Activated CD4-positive, CD25-positive, alpha-beta regulatory T cell (primary cell): ENCODE measurements around the gene MCF2L2.

Source experiments
- DNase-seq, 4 experiments: peaks; one replicate each; lab custom pipeline; 2025; lab: John Stamatoyannopoulos, UW

The MCF2L2 gene

GRCh38 chr3:183265834-183266417 is 162.5 kb downstream of the MCF2L2 start:
- DNase-seq: no peak

DNA sequence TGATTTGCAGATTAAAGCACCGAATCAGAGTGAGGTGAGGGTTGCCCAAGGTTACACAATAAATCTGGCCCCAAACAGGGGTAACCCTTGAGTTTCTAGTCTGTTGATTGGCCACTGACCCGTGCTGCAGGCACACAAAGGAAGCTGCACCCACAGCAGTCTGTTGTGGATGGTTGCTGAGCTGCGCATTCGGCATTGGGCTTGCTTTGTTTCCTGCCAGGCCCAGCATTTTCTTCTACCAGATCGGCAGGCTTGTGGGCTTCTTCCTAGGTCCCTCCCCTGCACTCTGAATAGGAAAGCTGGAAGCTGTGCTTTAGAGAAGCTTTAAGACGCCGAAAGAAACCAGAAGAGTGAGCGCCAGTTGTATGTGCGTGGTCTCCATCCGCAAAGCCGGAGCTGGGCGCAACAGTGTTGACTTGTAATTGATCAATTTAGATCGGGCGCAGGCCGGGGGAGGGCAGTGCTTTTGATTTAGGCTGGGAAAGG is 163.2 kb downstream of the MCF2L2 start:
- DNase-seq: no peak

DNA sequence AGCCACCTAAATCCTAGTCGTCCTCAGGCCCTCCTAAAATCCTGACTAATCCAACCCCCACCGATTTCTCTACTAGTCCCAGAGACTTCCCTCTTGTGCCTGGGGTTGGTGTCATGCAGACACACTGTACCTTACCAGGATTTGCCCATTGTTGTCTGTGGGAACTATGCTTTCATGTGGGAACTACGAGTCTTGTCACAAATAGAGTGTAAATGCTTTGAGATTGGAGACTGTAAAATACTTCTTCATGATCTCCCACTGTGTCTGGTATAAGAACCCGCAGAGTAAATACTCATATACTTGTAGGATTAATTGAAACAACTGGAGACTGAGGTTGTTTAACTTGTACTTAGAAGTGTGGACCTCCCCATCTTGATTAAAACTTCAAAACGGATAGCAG is 164.2 kb downstream of the MCF2L2 start:
- DNase-seq: no peak

DNA sequence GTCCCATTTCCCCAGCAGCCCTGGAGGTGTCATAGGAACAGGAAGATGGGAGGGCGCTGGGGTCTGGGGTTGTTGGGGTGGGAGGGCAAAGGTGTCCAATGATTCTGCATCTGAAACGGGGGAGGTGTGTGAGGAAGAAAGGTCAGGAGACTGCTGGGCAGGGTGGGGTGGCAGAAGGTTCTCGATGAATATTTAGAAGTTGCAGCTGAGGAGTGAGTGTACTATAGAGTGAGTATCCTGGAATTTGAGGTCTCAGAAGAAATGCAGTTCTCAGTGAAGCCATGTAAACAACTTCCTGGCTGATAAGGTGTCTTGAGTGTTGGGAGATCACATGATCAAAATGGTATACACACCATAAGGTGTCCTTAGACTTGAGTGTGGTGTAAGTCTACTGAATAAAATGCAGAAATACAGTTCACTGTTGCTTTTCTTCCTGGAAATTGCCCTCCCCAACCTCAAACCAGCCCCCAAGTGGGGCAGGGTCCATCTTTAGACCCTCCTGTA is 165.5 kb downstream of the MCF2L2 start:
- DNase-seq: no peak

DNA sequence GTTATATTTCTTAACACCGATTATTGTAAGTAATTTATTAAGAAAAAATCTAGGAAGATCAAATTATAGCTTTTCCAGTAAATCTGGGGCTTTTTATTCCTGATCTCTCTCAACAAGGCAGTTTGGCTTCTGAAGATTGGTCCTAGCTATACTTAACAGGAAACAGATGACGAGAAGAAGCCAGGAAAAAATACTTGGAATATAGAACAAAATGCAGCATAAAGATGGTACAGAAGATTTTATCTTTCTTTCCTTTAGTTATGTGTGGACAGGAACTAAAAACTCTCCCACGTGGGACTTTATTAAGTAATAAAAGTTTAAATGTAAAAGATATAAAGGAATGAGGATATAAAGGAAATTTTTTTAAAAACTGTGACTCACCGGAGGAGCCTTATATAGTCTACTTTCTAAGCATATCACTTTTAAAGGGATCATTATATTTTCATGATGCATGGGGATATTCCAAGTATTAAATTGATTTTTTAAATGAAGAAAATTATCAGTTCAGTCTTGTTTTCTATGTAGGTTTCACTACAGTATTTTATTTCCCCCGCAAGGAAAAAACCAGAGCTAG is 167.2 kb downstream of the MCF2L2 start:
- DNase-seq: no peak

DNA sequence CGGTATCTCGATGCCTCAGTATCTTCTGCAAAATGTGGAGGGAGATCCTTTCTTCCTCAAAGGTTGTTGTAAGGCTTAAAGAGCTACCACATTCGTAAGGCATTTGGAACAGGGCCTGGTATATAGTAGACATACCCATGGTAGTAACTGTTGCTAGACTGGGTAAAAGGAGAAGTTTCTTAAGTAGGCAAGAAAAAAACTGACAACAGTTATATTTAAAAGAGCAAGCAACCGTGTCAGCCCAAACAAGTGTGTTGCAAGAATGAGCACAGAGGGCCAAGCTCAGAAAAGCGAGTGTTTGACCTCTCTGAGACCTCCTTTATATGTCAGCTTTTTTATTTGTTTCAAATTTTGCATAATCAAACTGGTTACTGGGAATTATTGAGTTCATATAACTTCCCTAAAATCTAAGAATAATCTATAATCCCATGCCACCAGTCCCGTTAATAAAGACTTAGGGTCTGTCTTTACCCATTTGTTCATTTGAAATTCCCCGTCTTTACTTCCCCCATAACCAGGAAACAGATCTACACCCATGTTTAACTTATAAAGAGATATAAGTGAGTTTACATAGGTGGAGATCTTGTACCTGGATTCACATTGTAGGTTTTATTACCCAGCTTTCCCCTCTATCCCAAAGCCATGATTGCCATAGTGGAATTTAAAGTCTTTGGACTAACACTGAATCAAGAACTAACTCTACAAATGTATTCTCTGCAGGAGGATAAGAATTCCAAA is 168.1 kb downstream of the MCF2L2 start:
- DNase-seq: no peak

GRCh38 chr3:183259621-183260020 is 168.8 kb downstream of the MCF2L2 start:
- DNase-seq: no peak

- no peak for DNase-seq
Measured at GRCh38 chr3:183259087-183259486, 169.3 kb downstream of the MCF2L2 start.

GRCh38 chr3:183255348-183255730 is 173.1 kb downstream of the MCF2L2 start:
- no peak for DNase-seq

DNA sequence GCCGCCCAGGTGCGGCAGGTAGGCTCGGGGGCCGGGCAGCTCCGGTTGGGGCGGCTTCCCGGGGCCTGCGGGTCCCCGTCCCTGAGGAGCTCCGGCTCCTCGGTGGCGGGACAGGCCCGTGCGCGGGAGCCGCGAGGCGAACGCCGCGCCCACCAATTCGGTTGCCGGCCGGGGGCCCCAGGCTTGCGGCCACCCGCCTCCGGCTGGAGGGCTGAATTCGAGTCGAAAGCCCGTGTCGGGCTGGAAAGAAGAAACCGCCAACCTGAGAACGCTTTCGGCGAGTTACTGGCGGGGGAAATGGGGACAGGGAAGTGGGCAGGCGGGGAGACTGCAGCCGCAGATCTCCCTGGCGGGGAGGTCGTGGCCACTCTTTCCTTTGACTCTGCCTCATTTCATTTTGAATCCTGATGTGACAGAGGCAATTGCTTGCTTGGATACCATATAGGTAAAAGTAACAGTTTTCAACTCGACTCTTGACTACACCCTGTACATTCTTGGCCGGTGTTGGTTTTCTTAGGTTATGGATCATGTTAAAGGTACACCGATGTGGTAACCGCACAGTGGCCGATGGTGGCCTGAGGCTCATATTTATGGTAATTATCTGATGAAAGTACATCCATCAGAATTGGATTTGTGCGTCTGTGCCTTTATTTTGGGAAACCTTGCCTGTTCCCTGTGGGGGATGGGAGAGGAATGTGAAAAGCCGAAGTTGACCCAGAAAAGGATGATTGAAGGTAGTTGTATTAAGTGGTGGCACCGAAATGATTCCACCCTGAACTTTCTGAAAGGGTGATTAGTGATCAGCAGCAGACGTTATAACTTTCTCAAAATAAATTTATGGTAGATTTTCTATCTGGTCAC is 173.7 kb downstream of the MCF2L2 start:
- DNase-seq: no peak

DNA sequence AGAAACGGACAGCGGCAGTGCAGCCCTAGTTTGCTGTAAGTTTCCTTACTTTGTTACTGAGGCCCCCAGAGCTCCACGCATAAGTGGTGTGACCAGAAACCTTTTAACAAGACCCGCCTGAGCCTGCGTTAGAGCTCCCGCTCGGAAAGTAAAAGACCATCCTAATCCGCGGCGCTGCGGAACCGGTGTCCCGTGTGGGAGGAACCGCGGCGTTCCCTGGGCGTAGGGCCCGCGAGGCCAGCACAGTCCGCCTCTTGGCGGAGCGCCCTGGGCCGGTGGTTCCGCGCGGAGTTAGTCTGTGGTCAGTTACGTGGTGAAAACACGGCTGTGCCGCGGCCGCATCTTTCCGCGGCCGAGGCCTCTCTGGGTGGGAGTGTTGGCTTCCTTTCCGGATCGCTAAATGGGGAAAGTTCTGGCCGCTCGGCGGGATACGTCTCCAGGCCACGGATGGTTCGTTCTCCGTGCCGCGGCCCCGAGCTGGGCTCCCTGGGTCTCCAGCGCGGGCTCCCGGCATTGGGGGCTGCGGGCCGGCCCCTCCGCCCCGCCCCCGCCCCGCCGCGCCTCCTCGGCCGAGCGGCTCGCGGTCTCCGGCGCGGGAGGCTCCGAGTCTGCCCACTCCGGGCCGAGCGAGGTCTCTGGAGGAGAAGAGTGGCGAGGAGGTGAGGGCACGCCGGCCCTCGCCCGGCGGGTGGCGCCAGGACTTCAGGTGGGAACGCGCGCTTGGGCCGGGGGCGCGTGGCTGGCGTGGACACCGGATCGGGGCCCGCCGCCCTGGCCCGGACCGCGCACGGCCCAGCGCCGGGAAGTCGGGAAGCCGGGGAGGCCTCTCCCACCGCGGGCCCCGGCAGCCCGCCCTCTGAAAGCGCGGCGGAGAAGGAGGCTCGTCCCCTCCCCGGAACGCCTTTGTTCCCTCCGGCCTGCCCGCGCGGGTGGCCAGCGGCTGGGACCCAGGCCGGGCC is 174.6 kb downstream of the MCF2L2 start:
- peak in 2 of 4 experiments; percentile 4 for DNase-seq

GRCh38 chr3:183252973-183253527 is 175.4 kb downstream of the MCF2L2 start, which contains the start of gene B3GNT5:
Gene B3GNT5 (plus strand): TSS chr3:183253253. CDS start chr3:183269799, 16,546 bp downstream.
- DNase-seq: no peak

DNA sequence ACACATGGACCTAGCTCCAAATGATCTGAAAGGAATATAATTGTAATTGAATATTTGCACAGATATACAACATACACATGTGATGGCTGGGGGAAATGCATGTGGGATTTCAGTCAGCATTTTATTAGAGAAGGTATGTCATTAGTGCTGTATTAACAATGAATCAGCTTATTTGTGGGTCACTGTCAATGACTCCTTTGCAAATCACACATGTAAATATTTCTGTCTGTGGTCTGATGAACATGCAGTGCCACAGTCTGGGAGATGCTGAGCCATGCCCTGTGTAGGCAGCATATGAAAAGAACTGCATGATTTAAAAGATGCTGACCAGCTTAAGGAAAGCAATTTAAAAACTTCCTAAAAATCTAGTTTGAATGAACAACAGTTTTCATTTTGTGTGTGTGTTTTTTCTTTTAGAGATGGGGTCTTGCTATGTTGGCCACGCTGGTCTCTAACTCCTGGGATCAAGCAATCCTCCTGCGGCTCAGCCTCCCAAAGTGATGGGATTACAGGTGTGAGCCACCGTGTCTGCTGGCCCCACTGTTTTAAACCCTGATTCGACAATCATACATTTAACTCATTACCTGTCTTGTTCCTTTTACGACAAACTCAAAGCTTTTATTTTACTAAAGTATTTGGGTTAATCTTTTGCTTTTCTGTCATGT is 176.2 kb downstream of the MCF2L2 start:
- DNase-seq: no peak

DNA sequence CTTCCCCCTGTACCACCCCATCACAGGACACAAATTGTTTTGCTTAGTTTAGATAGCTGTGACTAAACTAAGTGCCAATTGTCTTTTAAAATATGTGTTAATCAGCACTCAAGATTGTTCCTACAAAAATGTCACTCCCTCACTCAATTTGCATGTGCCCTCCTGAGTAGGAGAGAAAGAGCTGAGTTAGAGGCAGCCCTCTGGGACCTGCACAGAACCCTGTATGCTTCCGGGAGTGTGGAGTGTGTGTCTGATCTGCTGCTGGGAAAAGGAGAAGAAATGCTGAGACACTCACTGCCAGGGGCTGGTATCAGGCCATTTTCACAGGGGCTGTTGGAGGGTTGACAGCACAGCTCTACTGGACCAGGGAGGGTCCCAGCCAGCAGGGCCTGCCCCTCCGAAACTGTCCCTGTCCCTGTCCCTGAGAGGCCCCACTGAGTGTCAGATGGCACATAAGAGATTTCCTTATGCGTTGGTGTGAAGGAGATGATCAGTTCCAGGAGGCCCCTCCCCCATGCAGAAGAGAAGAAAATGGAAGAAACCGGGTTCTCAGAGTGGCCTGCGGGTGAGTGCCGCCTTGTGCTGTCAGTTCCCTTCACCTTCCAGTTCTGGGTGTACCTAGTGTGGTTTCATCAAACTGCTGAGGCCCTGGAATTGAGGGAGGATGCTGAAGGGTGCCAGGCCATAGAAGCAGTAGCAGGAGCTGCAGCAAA is 179.3 kb downstream of the MCF2L2 start:
- DNase-seq: no peak

- no peak for DNase-seq
Measured at GRCh38 chr3:183247011-183247589, 181.3 kb downstream of the MCF2L2 start.

- DNase-seq: no peak
Measured at GRCh38 chr3:183244981-183245476, 183.4 kb downstream of the MCF2L2 start.

DNA sequence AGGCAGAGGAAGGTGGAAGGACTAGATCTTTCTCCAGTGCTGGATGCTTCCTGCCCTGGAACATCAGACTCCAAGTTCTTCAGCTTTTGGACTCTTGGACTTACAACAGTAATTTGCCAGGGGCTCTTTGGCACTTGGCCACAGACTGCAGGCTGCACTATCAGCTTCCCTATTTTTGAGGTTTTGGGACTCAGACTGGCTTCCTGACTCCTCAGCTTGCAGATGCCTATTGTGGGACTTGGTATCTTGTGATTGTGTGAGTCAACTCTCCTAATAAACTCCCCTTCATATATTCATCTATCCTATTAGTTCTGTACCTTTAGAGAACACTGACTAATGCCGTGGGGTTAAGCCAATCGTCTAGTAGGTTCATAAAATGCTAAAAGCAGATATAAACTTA is 184.2 kb downstream of the MCF2L2 start:
- DNase-seq: no peak

- DNase-seq: no peak
Measured at GRCh38 chr3:183242431-183242830, 186.0 kb downstream of the MCF2L2 start.

GRCh38 chr3:183239046-183239445 is 189.4 kb downstream of the MCF2L2 start:
- no peak for DNase-seq
